IMR-90 (cell line): ENCODE measurements around the gene PPA2. TPM values are rescaled to one million over a fixed set of nuclear protein-coding genes. Genes with fewer than 3 reads are reported as not detected.

Experiments used
- ATAC-seq: fragments of 200-7000 bp; cut with Tn5 transposase; 2 replicates; pipeline ENCODE4 v1.9.1; 2020; ENCODE audit warnings: low read depth, mild to moderate bottlenecking, moderate library complexity
- BruUV-seq: library from RNA; stranded (reverse); fragments of 400-500 nt; replicated peaks from 2 replicates; lab custom pipeline; 2021; lab: Mats Ljungman, UMichigan
- CTCF ChIA-PET: fragments of 300-600 bp; formaldehyde crosslinking; extraction: SDS; loops from one replicate; lab custom pipeline; 2021; ENCODE audit warnings: antibody characterized with exemption; lab: Yijun Ruan, JAX
- POLR2A ChIA-PET: fragments of 300-600 bp; sonication (Branson Sonifier 250); formaldehyde crosslinking; loops from one replicate; lab custom pipeline; 2022; ENCODE audit warnings: antibody characterized with exemption; ENCODE audit not compliant: unreplicated experiment; lab: Charles Lee
- DNase-seq: peaks from one replicate; pipeline ENCODE4 v3.0.0; 2013
- H2AFZ ChIP-seq: replicated peaks from 2 replicates; pipeline ENCODE3; 2013; ENCODE audit warnings: low read length, mild to moderate bottlenecking; ENCODE audit not compliant: poor library complexity
- H2AK5ac ChIP-seq: 2 replicates; pipeline ENCODE4 v1.6.1; 2013; ENCODE audit warnings: low read depth, low read length, inconsistent platforms
- H2AK9ac ChIP-seq: replicated peaks from 2 replicates; pipeline ENCODE3; 2013; ENCODE audit warnings: mild to moderate bottlenecking, low read depth, low read length, moderate library complexity; ENCODE audit not compliant: poor library complexity
- H2BK120ac ChIP-seq: 2 replicates; pipeline ENCODE4 v1.6.1; 2013; ENCODE audit warnings: low read depth, low read length, inconsistent platforms
- H2BK15ac ChIP-seq: 3 replicates; pipeline ENCODE4 v1.6.1; 2013; ENCODE audit warnings: low read depth, low read length, inconsistent platforms
- H2BK20ac ChIP-seq: 2 replicates; pipeline ENCODE4 v1.6.1; 2013; ENCODE audit warnings: low read depth, mild to moderate bottlenecking, inconsistent platforms, low read length, moderate library complexity
- H2BK5ac ChIP-seq: 2 replicates; pipeline ENCODE4 v1.6.1; 2013; ENCODE audit warnings: mild to moderate bottlenecking, low read depth, low read length, inconsistent platforms; ENCODE audit not compliant: poor library complexity, severe bottlenecking
- H3K14ac ChIP-seq: replicated peaks from 2 replicates; pipeline ENCODE4 v1.6.1; 2013; ENCODE audit warnings: low read depth, low read length, inconsistent platforms
- H3K18ac ChIP-seq: 2 replicates; pipeline ENCODE4 v1.6.1; 2013; ENCODE audit warnings: low read depth, low read length, control low read depth
- H3K23ac ChIP-seq: 2 replicates; pipeline ENCODE4 v1.6.1; 2013; ENCODE audit warnings: low read depth, low read length, inconsistent platforms
- H3K27ac ChIP-seq: 2 replicates; pipeline ENCODE4 v1.5.1; 2013; ENCODE audit warnings: mild to moderate bottlenecking, control low read depth, low read length; ENCODE audit not compliant: insufficient read depth
- H3K27me3 ChIP-seq: 2 replicates; pipeline ENCODE4 v1.6.1; 2013; ENCODE audit warnings: low read length; ENCODE audit not compliant: control insufficient read depth, insufficient read depth
- H3K36me3 ChIP-seq: 2 replicates; pipeline ENCODE4 v1.6.1; 2013; ENCODE audit warnings: low read length, mixed read lengths; ENCODE audit not compliant: control insufficient read depth, insufficient read depth
- H3K4ac ChIP-seq: 2 replicates; pipeline ENCODE4 v1.6.1; 2013; ENCODE audit warnings: low read depth, low read length, inconsistent platforms
- H3K4me1 ChIP-seq: 2 replicates; pipeline ENCODE4 v1.6.1; 2013; ENCODE audit warnings: low read length, mixed read lengths; ENCODE audit not compliant: control insufficient read depth, insufficient read depth
- H3K4me2 ChIP-seq: 2 replicates; pipeline ENCODE4 v1.6.1; 2013; ENCODE audit warnings: low read depth, mild to moderate bottlenecking, control low read depth, low read length, moderate library complexity
- H3K4me3 ChIP-seq: 2 replicates; pipeline ENCODE4 v1.5.1; 2013; ENCODE audit warnings: low read depth, mild to moderate bottlenecking, control low read depth, low read length, moderate library complexity; ENCODE audit not compliant: insufficient read depth
- H3K56ac ChIP-seq: 2 replicates; pipeline ENCODE4 v1.6.1; 2013; ENCODE audit warnings: low read length, inconsistent platforms; ENCODE audit not compliant: insufficient read depth; ENCODE audit errors: extremely low read depth
- H3K79me1 ChIP-seq, 2 experiments: 2 replicates each; pipeline ENCODE4 v1.6.1; 2013; ENCODE audit warnings: low read length in 2 of 2, inconsistent platforms in 1 of 2, low read depth in 1 of 2
- H3K9ac ChIP-seq: 2 replicates; pipeline ENCODE4 v1.6.1; 2013; ENCODE audit warnings: low read depth, low read length, control low read depth
- H3K9me1 ChIP-seq: 2 replicates; pipeline ENCODE4 v1.6.1; 2013; ENCODE audit warnings: low read length, inconsistent platforms; ENCODE audit not compliant: insufficient read depth
- H3K9me3 ChIP-seq: 2 replicates; pipeline ENCODE4 v1.6.1; 2013; ENCODE audit warnings: low read length; ENCODE audit not compliant: control insufficient read depth, insufficient read depth
- H4K20me1 ChIP-seq: 2 replicates; pipeline ENCODE4 v1.6.1; 2013; ENCODE audit warnings: low read length, inconsistent platforms; ENCODE audit not compliant: insufficient read depth
- H4K5ac ChIP-seq: 2 replicates; pipeline ENCODE4 v1.6.1; 2013; ENCODE audit warnings: mild to moderate bottlenecking, low read depth, low read length, control low read depth
- H4K8ac ChIP-seq, 2 experiments: 2 replicates each; pipeline ENCODE4 v1.6.1; 2013; ENCODE audit warnings: low read depth in 2 of 2, low read length in 2 of 2, control low read depth in 1 of 2, inconsistent platforms in 1 of 2
- H4K91ac ChIP-seq: 2 replicates; pipeline ENCODE4 v1.6.1; 2013; ENCODE audit warnings: low read depth, low read length, inconsistent platforms; ENCODE audit not compliant: insufficient read depth
- CHD1 ChIP-seq: IDR thresholded peaks from 2 replicates; pipeline ENCODE4 v1.6.1; 2012; ENCODE audit warnings: low read depth, low read length, improper control_type of control experiment
- FOS ChIP-seq: fragments of 150-350 bp; IDR thresholded peaks from 2 replicates; pipeline ENCODE4 v1.6.1; 2016; ENCODE audit warnings: low read depth, low read length
- MAFK ChIP-seq: IDR thresholded peaks from 2 replicates; pipeline ENCODE4 v1.6.1; 2012; ENCODE audit warnings: low read depth, low read length, improper control_type of control experiment
- MAZ ChIP-seq: IDR thresholded peaks from 2 replicates; pipeline ENCODE4 v1.6.1; 2012; ENCODE audit warnings: low read depth, mild to moderate bottlenecking, low read length, improper control_type of control experiment, moderate library complexity, borderline replicate concordance
- MXI1 ChIP-seq: IDR thresholded peaks from 2 replicates; pipeline ENCODE4 v1.6.1; 2012; ENCODE audit warnings: low read depth, mild to moderate bottlenecking, low read length, moderate library complexity, borderline replicate concordance
- POLR2A ChIP-seq: IDR thresholded peaks from 2 replicates; pipeline ENCODE4 v1.6.1; 2012; ENCODE audit warnings: mild to moderate bottlenecking, low read depth, low read length
- RCOR1 ChIP-seq: IDR thresholded peaks from 2 replicates; pipeline ENCODE4 v1.6.1; 2012; ENCODE audit warnings: mild to moderate bottlenecking, low read length, improper control_type of control experiment; ENCODE audit not compliant: insufficient replicate concordance
- RFX5 ChIP-seq: IDR thresholded peaks from 2 replicates; pipeline ENCODE4 v1.8.0; 2012; ENCODE audit warnings: low read depth, mild to moderate bottlenecking, low read length, moderate library complexity
- SMC3 ChIP-seq: fragments of 150-350 bp; IDR thresholded peaks from 2 replicates; pipeline ENCODE4 v1.6.1; 2016; ENCODE audit warnings: low read depth, mild to moderate bottlenecking, antibody characterized with exemption, low read length, moderate library complexity
- whole genome bisulfite sequencing, 2 experiments: methylation state at CpG; one replicate each; pipeline versions ENCODE4 v1.1.5 to v1.1.7; 2013; ENCODE audit warnings: missing lambda C conversion rate in 2 of 2; ENCODE audit not compliant: insufficient read length in 1 of 2; ENCODE audit errors: extremely low coverage in 2 of 2; 5-methylcytosine and 5-hydroxymethylcytosine counted together
- dilution Hi-C: fragments of 300-500 bp; cut with HindIII; formaldehyde crosslinking; loops from one replicate; pipeline ENCODE4 v1.14.3; 2018; ENCODE audit warnings: low sequenced_read_pairs; ENCODE audit not compliant: unreplicated experiment
- in situ Hi-C: fragments of 300-500 bp; cut with MboI; formaldehyde crosslinking; loops from 3 replicates; pipeline ENCODE4 v1.14.3; 2019; ENCODE audit warnings: low sequenced_read_pairs, inconsistent platforms, mixed read lengths
- intact Hi-C: fragments of 100-400 bp; cut with micrococcal nuclease; formaldehyde crosslinking; loops from 2 replicates; pipeline ENCODE4 v1.10.0; 2022
- polyA plus RNA-seq, 3 experiments: library from polyadenylated mRNA; depleted of rRNA; stranded (reverse); fragments of >200 nt; gene quantifications; 2 replicates each; pipeline ENCODE4 v1.2.3, GENCODE V29; 2012; ENCODE audit warnings: low replicate concordance in 1 of 3
- total RNA-seq: library from RNA; depleted of rRNA; stranded (reverse); fragments of >200 nt; gene quantifications from 2 replicates; pipeline ENCODE4 v1.2.3, GENCODE V29; 2012
- TF ChIP-seq, protein P1 (sequence below): conservative IDR thresholded peaks from 2 replicates; pipeline ENCODE4 v1.5.1; 2012; ENCODE audit warnings: mild to moderate bottlenecking, low read depth, low read length, improper control_type of control experiment

PPA2 gene
- total and polyA plus RNA-seq, 2 of the 4 experiments (the other 2 are of a cell fraction) = 43.1 to 52.5 TPM

- no peak for DNase-seq
- Histone ChIP-seq H3K56ac (no peak overlapping the region), H3K79me1 (no peaks in the 10 kb centered on the region), H3K9me1 (no peaks in the 10 kb centered on the region), H2AK9ac (no peak overlapping the region), H2BK5ac (no peak overlapping the region), H3K18ac (no peak overlapping the region), H2BK120ac (no peak overlapping the region), H3K27ac (no peak overlapping the region), H2BK15ac (no peak overlapping the region), H3K4me2 (no peak overlapping the region), H3K36me3 (no peaks in the 10 kb centered on the region), H3K9ac (no peak overlapping the region), H3K4me1 (no peaks in the 10 kb centered on the region), H3K27me3 (no peaks in the 10 kb centered on the region), H3K9me3 (no peaks in the 10 kb centered on the region), H4K91ac (no peak overlapping the region), H3K4ac (no peak overlapping the region), H3K14ac (no peak overlapping the region), H3K4me3 (no peak overlapping the region), H3K23ac (no peak overlapping the region), H2AFZ (no peak overlapping the region), H4K8ac (no peak overlapping the region), H2BK20ac (no peak overlapping the region), H4K5ac (no peak overlapping the region), H2AK5ac (no peak overlapping the region), H4K20me1 (no peaks in the 10 kb centered on the region)
- ATAC-seq = no peak
- no CpG with 5 or more reads among the region's 2 CpGs for WGBS, 2 experiments
- no TSS peak for BruUV-seq
- dilution Hi-C loops = no loop called here
- in situ Hi-C loops = no loop called here
- ChIA-PET POLR2A (no interaction called here), CTCF (interaction anchor here (0.5 to 0.7 kb wide), 3 partner anchors 438 to 1423 kb away, joined by 3 to 4 read pairs (median 3); no protein-coding TSS in a partner anchor)
- TF ChIP-seq FOS = no peak
- no peak for TF ChIP-seq RFX5
- no peak for TF ChIP-seq POLR2A
- TF ChIP-seq MAZ = no peak
- TF ChIP-seq RCOR1 = no peak
- no peak for TF ChIP-seq MXI1
- no peak for TF ChIP-seq SMC3
- TF ChIP-seq, protein P1, sequence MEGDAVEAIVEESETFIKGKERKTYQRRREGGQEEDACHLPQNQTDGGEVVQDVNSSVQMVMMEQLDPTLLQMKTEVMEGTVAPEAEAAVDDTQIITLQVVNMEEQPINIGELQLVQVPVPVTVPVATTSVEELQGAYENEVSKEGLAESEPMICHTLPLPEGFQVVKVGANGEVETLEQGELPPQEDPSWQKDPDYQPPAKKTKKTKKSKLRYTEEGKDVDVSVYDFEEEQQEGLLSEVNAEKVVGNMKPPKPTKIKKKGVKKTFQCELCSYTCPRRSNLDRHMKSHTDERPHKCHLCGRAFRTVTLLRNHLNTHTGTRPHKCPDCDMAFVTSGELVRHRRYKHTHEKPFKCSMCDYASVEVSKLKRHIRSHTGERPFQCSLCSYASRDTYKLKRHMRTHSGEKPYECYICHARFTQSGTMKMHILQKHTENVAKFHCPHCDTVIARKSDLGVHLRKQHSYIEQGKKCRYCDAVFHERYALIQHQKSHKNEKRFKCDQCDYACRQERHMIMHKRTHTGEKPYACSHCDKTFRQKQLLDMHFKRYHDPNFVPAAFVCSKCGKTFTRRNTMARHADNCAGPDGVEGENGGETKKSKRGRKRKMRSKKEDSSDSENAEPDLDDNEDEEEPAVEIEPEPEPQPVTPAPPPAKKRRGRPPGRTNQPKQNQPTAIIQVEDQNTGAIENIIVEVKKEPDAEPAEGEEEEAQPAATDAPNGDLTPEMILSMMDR = no peak
- no peak for TF ChIP-seq CHD1
- TF ChIP-seq MAFK = no peak
- intact Hi-C loops = no loop called here
Observed at GRCh38 chr4:105496899-105497298, 23.0 kb upstream of the PPA2 start.
